CD4-positive, alpha-beta T cell treated with Interleukin-15 for 1 hour (primary cell): Measurements from ENCODE around the gene ALPL.
"Not testable (repeated sequence)": the region's sequence is repeated elsewhere in the genome, so short reads cannot be mapped to it uniquely, and the experiment has no call there.

Experiments used
- DNase-seq: peaks from one replicate; pipeline ENCODE4 v3.0.0-alpha.2; 2020

Gene ALPL

GRCh38 chr1:21508580-21509350, 458 bp upstream of the ALPL start:
- DNase-seq, result peak; percentile 38

- no peak for DNase-seq
Measured at GRCh38 chr1:21510113-21510493, 880 bp downstream of the ALPL start.

- no peak for DNase-seq
Measured at GRCh38 chr1:21510885-21511578, 1.8 kb downstream of the ALPL start.

GRCh38 chr1:21511579-21512522, 2.6 kb downstream of the ALPL start:
- DNase-seq, result no peak

- no peak for DNase-seq
Measured at GRCh38 chr1:21514245-21514644, 5.0 kb downstream of the ALPL start.

- DNase-seq, result no peak
Measured at GRCh38 chr1:21517161-21517589, 8.0 kb downstream of the ALPL start.

- peak; percentile 50 for DNase-seq
Measured at GRCh38 chr1:21517660-21518480, 8.6 kb downstream of the ALPL start.

- peak; percentile 53 for DNase-seq
Measured at GRCh38 chr1:21518774-21519455, 9.7 kb downstream of the ALPL start.

- DNase-seq, result not testable (repeated sequence)
Measured at GRCh38 chr1:21519486-21520070, 10.4 kb downstream of the ALPL start.

- no peak for DNase-seq
Measured at GRCh38 chr1:21520899-21521716, 11.9 kb downstream of the ALPL start.

- DNase-seq, result no peak
Measured at GRCh38 chr1:21521717-21522060, 12.5 kb downstream of the ALPL start.

GRCh38 chr1:21522525-21523038, 13.4 kb downstream of the ALPL start:
- DNase-seq, result no peak

GRCh38 chr1:21523297-21523813, 14.1 kb downstream of the ALPL start:
- DNase-seq, result no peak

- no peak for DNase-seq
Measured at GRCh38 chr1:21524220-21524619, 15.0 kb downstream of the ALPL start.

GRCh38 chr1:21524686-21525339, 15.6 kb downstream of the ALPL start:
- DNase-seq, result no peak

- no peak for DNase-seq
Measured at GRCh38 chr1:21525340-21525717, 16.1 kb downstream of the ALPL start.

GRCh38 chr1:21526441-21526840, 17.2 kb downstream of the ALPL start:
- no peak for DNase-seq

- no peak for DNase-seq
Measured at GRCh38 chr1:21530368-21531016, 21.3 kb downstream of the ALPL start.

GRCh38 chr1:21531241-21531640, 22.0 kb downstream of the ALPL start:
- DNase-seq, result no peak
